NOMO-1 treated with dmso at 0.1 percent for 144 hours (cell line): ENCODE results near the gene VASH1.

Source experiments
- DNase-seq: peaks from one replicate; lab custom pipeline; 2025; ENCODE audit not compliant: unreplicated experiment; lab: John Stamatoyannopoulos, UW

Gene VASH1

GRCh38 chr14:76828339-76829012, 67.2 kb downstream of the VASH1 start:
- DNase-seq: no peak

GRCh38 chr14:76829013-76829365, 67.7 kb downstream of the VASH1 start:
- no peak for DNase-seq

DNA sequence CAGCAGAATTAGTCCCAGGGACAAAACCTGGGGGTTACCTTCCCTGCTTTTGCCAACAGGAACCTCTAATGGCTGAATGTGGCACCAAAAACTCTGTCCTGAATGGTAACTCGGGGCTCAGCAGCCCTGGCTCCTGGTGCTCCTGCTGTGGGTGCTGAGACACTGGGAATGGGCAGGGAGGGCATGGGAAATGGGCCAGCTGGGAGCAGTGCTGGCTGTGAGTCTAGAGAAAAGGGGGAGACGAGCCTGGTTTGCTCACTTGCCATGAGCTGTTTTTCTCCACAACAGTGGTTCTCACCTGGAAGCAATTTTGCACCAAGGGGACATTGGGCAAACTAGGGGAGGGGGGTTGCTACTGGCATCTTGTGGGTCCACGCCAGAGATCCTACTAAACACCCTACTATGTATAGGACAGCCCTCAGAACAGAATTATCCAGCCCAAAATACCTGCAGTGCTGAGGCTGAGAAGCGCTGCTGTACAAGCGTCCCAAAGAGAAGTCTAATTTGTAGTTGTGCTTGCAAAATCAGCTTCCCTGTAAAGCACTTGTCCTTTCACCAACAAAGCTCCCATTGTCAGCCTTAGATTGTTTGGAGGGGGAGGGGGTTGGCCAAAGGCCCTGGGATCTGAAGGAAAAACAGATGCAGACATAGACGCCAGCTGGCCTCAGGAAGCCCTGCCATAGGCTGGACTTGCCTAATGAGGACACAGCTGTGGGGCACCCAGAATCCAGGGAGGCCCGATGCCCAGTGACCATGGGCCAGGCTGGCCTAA, 68.6 kb downstream of the VASH1 start:
- no peak for DNase-seq

- no peak for DNase-seq
Observed at GRCh38 chr14:76830556-76830955, 69.3 kb downstream of the VASH1 start.

- no peak for DNase-seq
Observed at GRCh38 chr14:76832503-76832988, 71.3 kb downstream of the VASH1 start.
